GM19455 (cell line): ENCODE data around the gene DHX34.
"Not testable (repeated sequence)": the region's sequence is repeated elsewhere in the genome, so short reads cannot be mapped to it uniquely, and the experiment has no call there.

Source experiments
- ATAC-seq: cut with Tn5 transposase; IDR thresholded peaks from one replicate; pipeline ENCODE4 v1.9.1; 2021; ENCODE audit not compliant: unreplicated experiment

DHX34 gene

GRCh38 chr19:47348819-47349795, at the start of gene DHX34:
TSS of gene DHX34 (plus strand) at chr19:47349315. CDS start at chr19:47353031, 3,716 bp downstream.
- ATAC-seq, result peak; percentile 95

- not testable (repeated sequence) for ATAC-seq
These were observed 48.2 kb upstream of the DHX34 start for GRCh38 chr19:47300867-47301266.

- ATAC-seq, result no peak
These were observed 46.9 kb upstream of the DHX34 start for GRCh38 chr19:47302249-47302648.

GRCh38 chr19:47303966-47304365, 45.1 kb upstream of the DHX34 start:
- ATAC-seq, result no peak

GRCh38 chr19:47305309-47305751, 43.8 kb upstream of the DHX34 start:
- ATAC-seq, result no peak

GRCh38 chr19:47306303-47306702, 42.8 kb upstream of the DHX34 start:
- no peak for ATAC-seq

- ATAC-seq, result no peak
These were observed 40.1 kb upstream of the DHX34 start for GRCh38 chr19:47309038-47309437.

- no peak for ATAC-seq
These were observed 39.5 kb upstream of the DHX34 start, which contains the start of gene C5AR1 for GRCh38 chr19:47309608-47310007. TSS of gene C5AR1 (plus strand) at chr19:47309861. CDS start at chr19:47309896, 35 bp downstream.

- ATAC-seq, result no peak
These were observed 38.8 kb upstream of the DHX34 start for GRCh38 chr19:47310323-47310722.

- ATAC-seq, result no peak
These were observed 38.3 kb upstream of the DHX34 start for GRCh38 chr19:47310819-47311218.

GRCh38 chr19:47312366-47313006, 36.6 kb upstream of the DHX34 start:
- no peak for ATAC-seq

GRCh38 chr19:47313754-47314295, 35.3 kb upstream of the DHX34 start:
- ATAC-seq, result no peak

- no peak for ATAC-seq
These were observed 33.8 kb upstream of the DHX34 start for GRCh38 chr19:47315125-47315821.

GRCh38 chr19:47316513-47316912, 32.6 kb upstream of the DHX34 start:
- no peak for ATAC-seq

GRCh38 chr19:47319923-47320871, 28.9 kb upstream of the DHX34 start:
- no peak for ATAC-seq

GRCh38 chr19:47321630-47322029, 27.5 kb upstream of the DHX34 start:
- ATAC-seq, result no peak

GRCh38 chr19:47322058-47322457, 27.1 kb upstream of the DHX34 start:
- ATAC-seq, result no peak

- ATAC-seq, result no peak
These were observed 25.7 kb upstream of the DHX34 start for GRCh38 chr19:47323409-47323808.

GRCh38 chr19:47323872-47324271, 25.2 kb upstream of the DHX34 start:
- ATAC-seq, result no peak

- no peak for ATAC-seq
These were observed 24.6 kb upstream of the DHX34 start for GRCh38 chr19:47324502-47324901.
